Liver (tissue), 9 donors: ENCODE measurements around the gene CMTR2. TPM values are rescaled to one million over a fixed set of nuclear protein-coding genes. Genes with fewer than 3 reads are reported as not detected.
"Not testable (repeated sequence)": the region's sequence is repeated elsewhere in the genome, so short reads cannot be mapped to it uniquely, and the experiment has no call there.

Experiments
- DNase-seq: peaks from one replicate; pipeline ENCODE4 v3.0.0-alpha.2; 2017; ENCODE audit warnings: low spot score
- H3K27ac ChIP-seq, 2 donors: one replicate each; pipeline ENCODE4 v1.7.0; 2013; ENCODE audit warnings: inconsistent platforms in 2 of 2, low read length in 2 of 2, control low read depth in 1 of 2, low read depth in 1 of 2, mild to moderate bottlenecking in 1 of 2
- H3K27me3 ChIP-seq, 4 donors: one replicate each; pipeline versions ENCODE4 v1.6.1 to v1.7.0; 2013; ENCODE audit warnings: low read length in 3 of 4, inconsistent platforms in 1 of 4, mild to moderate bottlenecking in 1 of 4, moderate library complexity in 1 of 4; ENCODE audit not compliant: control insufficient read depth in 4 of 4, insufficient read depth in 4 of 4
- H3K36me3 ChIP-seq, 4 donors: one replicate each; pipeline versions ENCODE4 v1.6.1 to v1.7.0; 2013; ENCODE audit warnings: low read length in 3 of 4, mild to moderate bottlenecking in 3 of 4, low read depth in 1 of 4, moderate library complexity in 1 of 4; ENCODE audit not compliant: control insufficient read depth in 4 of 4, insufficient read depth in 3 of 4
- H3K4me1 ChIP-seq, 4 donors: one replicate each; pipeline versions ENCODE4 v1.6.1 to v1.7.0; 2013; ENCODE audit warnings: low read length in 3 of 4, mild to moderate bottlenecking in 3 of 4, moderate library complexity in 1 of 4; ENCODE audit not compliant: control insufficient read depth in 4 of 4, insufficient read depth in 4 of 4
- H3K4me3 ChIP-seq, 3 donors: one replicate each; pipeline versions ENCODE4 v1.6.1 to v1.7.0; 2013; ENCODE audit warnings: low read length in 3 of 3, control low read depth in 1 of 3, low read depth in 1 of 3, mild to moderate bottlenecking in 1 of 3
- H3K9ac ChIP-seq, 2 donors: one replicate each; pipeline ENCODE4 v1.7.0; 2013; ENCODE audit warnings: low read length in 2 of 2, mild to moderate bottlenecking in 2 of 2, moderate library complexity in 2 of 2, control low read depth in 1 of 2, low read depth in 1 of 2
- H3K9me3 ChIP-seq, 4 donors: one replicate each; pipeline versions ENCODE4 v1.6.1 to v1.7.0; 2013; ENCODE audit warnings: low read length in 3 of 4; ENCODE audit not compliant: control insufficient read depth in 4 of 4
- EGR1 ChIP-seq, 2 donors: IDR thresholded peaks; 2 replicates each; pipeline ENCODE4 v1.6.1; 2016 to 2018; ENCODE audit warnings: antibody characterized with exemption in 2 of 2, low read depth in 2 of 2
- FOXA1 ChIP-seq: IDR thresholded peaks from 2 replicates; pipeline ENCODE4 v1.6.1; 2016; ENCODE audit warnings: antibody characterized with exemption
- FOXA2 ChIP-seq: IDR thresholded peaks from 2 replicates; pipeline ENCODE4 v1.6.1; 2016; ENCODE audit warnings: antibody characterized with exemption
- GABPA ChIP-seq, 2 donors: IDR thresholded peaks in 1 of 2; conservative IDR thresholded peaks in 1 of 2; 2 replicates each; pipeline ENCODE4 v1.6.1; 2016; ENCODE audit warnings: antibody characterized with exemption in 2 of 2, mild to moderate bottlenecking in 1 of 2, moderate library complexity in 1 of 2
- HNF4A ChIP-seq, 2 donors: conservative IDR thresholded peaks; 2 replicates each; pipeline ENCODE4 v1.6.1; 2016; ENCODE audit warnings: antibody characterized with exemption in 2 of 2, mild to moderate bottlenecking in 2 of 2
- HNF4G ChIP-seq: IDR thresholded peaks from 2 replicates; pipeline ENCODE4 v1.6.1; 2016; ENCODE audit warnings: antibody characterized with exemption
- JUND ChIP-seq, 2 donors: IDR thresholded peaks; 2 replicates each; pipeline ENCODE4 v1.6.1; 2016; ENCODE audit warnings: antibody characterized with exemption in 2 of 2
- NR2F2 ChIP-seq: IDR thresholded peaks from 2 replicates; pipeline ENCODE4 v1.6.1; 2016; ENCODE audit warnings: antibody characterized with exemption
- RAD21 ChIP-seq, 2 donors: IDR thresholded peaks; 2 replicates each; pipeline ENCODE4 v1.6.1; 2016; ENCODE audit warnings: antibody characterized with exemption in 2 of 2, mild to moderate bottlenecking in 2 of 2
- RXRA ChIP-seq, 2 donors: IDR thresholded peaks; 2 replicates each; pipeline ENCODE4 v1.6.1; 2017 to 2018; ENCODE audit warnings: antibody characterized with exemption in 2 of 2, mild to moderate bottlenecking in 1 of 2
- SP1 ChIP-seq: IDR thresholded peaks from 2 replicates; pipeline ENCODE4 v1.6.1; 2018; ENCODE audit warnings: antibody characterized with exemption, mild to moderate bottlenecking
- TAF1 ChIP-seq: conservative IDR thresholded peaks from 2 replicates; pipeline ENCODE4 v1.6.1; 2016; ENCODE audit warnings: antibody characterized with exemption, mild to moderate bottlenecking
- YY1 ChIP-seq: IDR thresholded peaks from 2 replicates; pipeline ENCODE4 v1.6.1; 2016; ENCODE audit warnings: antibody characterized with exemption, mild to moderate bottlenecking
- WGBS: extraction: QIAGEN DNeasy Blood & Tissue Kit; methylation state at CpG from one replicate; pipeline ENCODE4 v1.1.7; 2013; 5-methylcytosine and 5-hydroxymethylcytosine counted together
- polyA plus RNA-seq, 2 donors: library from polyadenylated mRNA; stranded (reverse) in 1 of 2; unstranded in 1 of 2; fragments of 200-250 nt in 1 of 2; fragments of >200 nt in 1 of 2; fragmentation: Nextera tagmentation in 1 of 2; extraction: Ambion mirVana in 1 of 2; gene quantifications; one replicate each; pipeline versions ENCODE4 v1.2.1 to v1.2.3, GENCODE V29; 2013 to 2015
- total RNA-seq, 2 donors: library from RNA; depleted of rRNA; stranded (reverse); fragments of >200 nt; gene quantifications; one replicate each; pipeline ENCODE4 v1.2.3, GENCODE V29; 2014
- TF ChIP-seq, protein P1 (sequence below): IDR thresholded peaks from 2 replicates; pipeline ENCODE4 v1.6.1; 2016; ENCODE audit warnings: antibody characterized with exemption
- TF ChIP-seq, protein P2 (sequence below): IDR thresholded peaks from 2 replicates; pipeline ENCODE4 v1.6.1; 2016; ENCODE audit warnings: antibody characterized with exemption
- TF ChIP-seq, protein P3 (sequence below): fragments of 150-350 bp; IDR thresholded peaks from 2 replicates; pipeline ENCODE4 v1.5.1; 2017; ENCODE audit warnings: improper control_type of control experiment, low read depth, low read length; ENCODE audit not compliant: missing input control
- TF ChIP-seq, protein P4 (sequence below): IDR thresholded peaks from 2 replicates; pipeline ENCODE4 v1.6.1; 2016; ENCODE audit warnings: antibody characterized with exemption, mild to moderate bottlenecking
- TF ChIP-seq, protein P5 (sequence below): IDR thresholded peaks from 2 replicates; pipeline ENCODE4 v1.6.1; 2016; ENCODE audit warnings: antibody characterized with exemption
- donor health status: healthy.
- donor health status: healthy.
- donor health status: healthy.
- donor health status: healthy.
- donor health status: healthy.

Gene CMTR2
- total and polyA plus RNA-seq, 4 donors = 6.8 to 28.0 (median 15.0) TPM

DNA sequence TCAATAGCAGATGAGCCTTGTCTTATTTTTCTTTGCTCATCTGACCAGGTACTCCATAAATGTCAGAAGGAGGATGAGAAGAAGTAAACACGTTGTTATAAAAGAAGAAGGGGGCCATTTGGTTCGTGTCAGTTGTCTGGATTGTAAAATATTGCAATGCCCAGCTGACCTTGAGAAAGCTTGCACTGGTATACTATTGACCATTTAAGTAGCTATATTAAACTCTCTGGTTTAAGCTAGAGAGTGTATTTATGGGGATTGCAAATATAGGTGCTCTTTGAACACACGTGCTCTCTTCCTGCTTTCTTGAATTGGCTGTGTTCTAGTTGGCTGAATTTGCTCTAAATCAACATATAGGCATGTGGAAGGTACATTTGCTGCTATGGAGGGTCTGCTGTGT is 26.1 kb upstream of the CMTR2 start:
- no peak for TF ChIP-seq NR2F2
- TF ChIP-seq RXRA (IDR thresholded peaks at IDR 0.05) = no peak
- TF ChIP-seq, protein P1, sequence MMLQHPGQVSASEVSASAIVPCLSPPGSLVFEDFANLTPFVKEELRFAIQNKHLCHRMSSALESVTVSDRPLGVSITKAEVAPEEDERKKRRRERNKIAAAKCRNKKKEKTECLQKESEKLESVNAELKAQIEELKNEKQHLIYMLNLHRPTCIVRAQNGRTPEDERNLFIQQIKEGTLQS = no peak
- TF ChIP-seq HNF4G = no peak
- no peak for TF ChIP-seq GABPA (IDR thresholded peaks at IDR 0.05 in 1 of 2, conservative IDR thresholded peaks at IDR 0.05 in 1 of 2)
- no peak for TF ChIP-seq FOXA2
- TF ChIP-seq FOXA1 = no peak
- no peak for TF ChIP-seq YY1
- TF ChIP-seq JUND (IDR thresholded peaks at IDR 0.05) = no peak
- TF ChIP-seq, protein P2, sequence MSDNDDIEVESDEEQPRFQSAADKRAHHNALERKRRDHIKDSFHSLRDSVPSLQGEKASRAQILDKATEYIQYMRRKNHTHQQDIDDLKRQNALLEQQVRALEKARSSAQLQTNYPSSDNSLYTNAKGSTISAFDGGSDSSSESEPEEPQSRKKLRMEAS = no peak
- no peak for TF ChIP-seq SP1
- TF ChIP-seq HNF4A (conservative IDR thresholded peaks at IDR 0.05) = no peak
- no peak for TF ChIP-seq RAD21 (IDR thresholded peaks at IDR 0.05)
- TF ChIP-seq TAF1 = no peak
- no peak for TF ChIP-seq EGR1 (IDR thresholded peaks at IDR 0.05; ENCODE audit: low read depth in 2 of 2)
- TF ChIP-seq, protein P3, sequence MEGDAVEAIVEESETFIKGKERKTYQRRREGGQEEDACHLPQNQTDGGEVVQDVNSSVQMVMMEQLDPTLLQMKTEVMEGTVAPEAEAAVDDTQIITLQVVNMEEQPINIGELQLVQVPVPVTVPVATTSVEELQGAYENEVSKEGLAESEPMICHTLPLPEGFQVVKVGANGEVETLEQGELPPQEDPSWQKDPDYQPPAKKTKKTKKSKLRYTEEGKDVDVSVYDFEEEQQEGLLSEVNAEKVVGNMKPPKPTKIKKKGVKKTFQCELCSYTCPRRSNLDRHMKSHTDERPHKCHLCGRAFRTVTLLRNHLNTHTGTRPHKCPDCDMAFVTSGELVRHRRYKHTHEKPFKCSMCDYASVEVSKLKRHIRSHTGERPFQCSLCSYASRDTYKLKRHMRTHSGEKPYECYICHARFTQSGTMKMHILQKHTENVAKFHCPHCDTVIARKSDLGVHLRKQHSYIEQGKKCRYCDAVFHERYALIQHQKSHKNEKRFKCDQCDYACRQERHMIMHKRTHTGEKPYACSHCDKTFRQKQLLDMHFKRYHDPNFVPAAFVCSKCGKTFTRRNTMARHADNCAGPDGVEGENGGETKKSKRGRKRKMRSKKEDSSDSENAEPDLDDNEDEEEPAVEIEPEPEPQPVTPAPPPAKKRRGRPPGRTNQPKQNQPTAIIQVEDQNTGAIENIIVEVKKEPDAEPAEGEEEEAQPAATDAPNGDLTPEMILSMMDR = no peak
- TF ChIP-seq, protein P4, sequence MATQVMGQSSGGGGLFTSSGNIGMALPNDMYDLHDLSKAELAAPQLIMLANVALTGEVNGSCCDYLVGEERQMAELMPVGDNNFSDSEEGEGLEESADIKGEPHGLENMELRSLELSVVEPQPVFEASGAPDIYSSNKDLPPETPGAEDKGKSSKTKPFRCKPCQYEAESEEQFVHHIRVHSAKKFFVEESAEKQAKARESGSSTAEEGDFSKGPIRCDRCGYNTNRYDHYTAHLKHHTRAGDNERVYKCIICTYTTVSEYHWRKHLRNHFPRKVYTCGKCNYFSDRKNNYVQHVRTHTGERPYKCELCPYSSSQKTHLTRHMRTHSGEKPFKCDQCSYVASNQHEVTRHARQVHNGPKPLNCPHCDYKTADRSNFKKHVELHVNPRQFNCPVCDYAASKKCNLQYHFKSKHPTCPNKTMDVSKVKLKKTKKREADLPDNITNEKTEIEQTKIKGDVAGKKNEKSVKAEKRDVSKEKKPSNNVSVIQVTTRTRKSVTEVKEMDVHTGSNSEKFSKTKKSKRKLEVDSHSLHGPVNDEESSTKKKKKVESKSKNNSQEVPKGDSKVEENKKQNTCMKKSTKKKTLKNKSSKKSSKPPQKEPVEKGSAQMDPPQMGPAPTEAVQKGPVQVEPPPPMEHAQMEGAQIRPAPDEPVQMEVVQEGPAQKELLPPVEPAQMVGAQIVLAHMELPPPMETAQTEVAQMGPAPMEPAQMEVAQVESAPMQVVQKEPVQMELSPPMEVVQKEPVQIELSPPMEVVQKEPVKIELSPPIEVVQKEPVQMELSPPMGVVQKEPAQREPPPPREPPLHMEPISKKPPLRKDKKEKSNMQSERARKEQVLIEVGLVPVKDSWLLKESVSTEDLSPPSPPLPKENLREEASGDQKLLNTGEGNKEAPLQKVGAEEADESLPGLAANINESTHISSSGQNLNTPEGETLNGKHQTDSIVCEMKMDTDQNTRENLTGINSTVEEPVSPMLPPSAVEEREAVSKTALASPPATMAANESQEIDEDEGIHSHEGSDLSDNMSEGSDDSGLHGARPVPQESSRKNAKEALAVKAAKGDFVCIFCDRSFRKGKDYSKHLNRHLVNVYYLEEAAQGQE = no peak
- TF ChIP-seq, protein P5, sequence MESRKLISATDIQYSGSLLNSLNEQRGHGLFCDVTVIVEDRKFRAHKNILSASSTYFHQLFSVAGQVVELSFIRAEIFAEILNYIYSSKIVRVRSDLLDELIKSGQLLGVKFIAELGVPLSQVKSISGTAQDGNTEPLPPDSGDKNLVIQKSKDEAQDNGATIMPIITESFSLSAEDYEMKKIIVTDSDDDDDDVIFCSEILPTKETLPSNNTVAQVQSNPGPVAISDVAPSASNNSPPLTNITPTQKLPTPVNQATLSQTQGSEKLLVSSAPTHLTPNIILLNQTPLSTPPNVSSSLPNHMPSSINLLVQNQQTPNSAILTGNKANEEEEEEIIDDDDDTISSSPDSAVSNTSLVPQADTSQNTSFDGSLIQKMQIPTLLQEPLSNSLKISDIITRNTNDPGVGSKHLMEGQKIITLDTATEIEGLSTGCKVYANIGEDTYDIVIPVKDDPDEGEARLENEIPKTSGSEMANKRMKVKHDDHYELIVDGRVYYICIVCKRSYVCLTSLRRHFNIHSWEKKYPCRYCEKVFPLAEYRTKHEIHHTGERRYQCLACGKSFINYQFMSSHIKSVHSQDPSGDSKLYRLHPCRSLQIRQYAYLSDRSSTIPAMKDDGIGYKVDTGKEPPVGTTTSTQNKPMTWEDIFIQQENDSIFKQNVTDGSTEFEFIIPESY = no peak
- H3K36me3 ChIP-seq = no peaks in the 10 kb centered on the region
- no peak overlapping the region for H3K9ac ChIP-seq
- no peak overlapping the region for H3K4me3 ChIP-seq
- WGBS = 25% methylated on average over 3 of the region's 3 CpGs
- no peaks in the 10 kb centered on the region for H3K9me3 ChIP-seq
- H3K27ac ChIP-seq = no peak overlapping the region
- no peak for DNase-seq
- H3K4me1 ChIP-seq = no peaks in the 10 kb centered on the region
- H3K27me3 ChIP-seq = no peaks in the 10 kb centered on the region

DNA sequence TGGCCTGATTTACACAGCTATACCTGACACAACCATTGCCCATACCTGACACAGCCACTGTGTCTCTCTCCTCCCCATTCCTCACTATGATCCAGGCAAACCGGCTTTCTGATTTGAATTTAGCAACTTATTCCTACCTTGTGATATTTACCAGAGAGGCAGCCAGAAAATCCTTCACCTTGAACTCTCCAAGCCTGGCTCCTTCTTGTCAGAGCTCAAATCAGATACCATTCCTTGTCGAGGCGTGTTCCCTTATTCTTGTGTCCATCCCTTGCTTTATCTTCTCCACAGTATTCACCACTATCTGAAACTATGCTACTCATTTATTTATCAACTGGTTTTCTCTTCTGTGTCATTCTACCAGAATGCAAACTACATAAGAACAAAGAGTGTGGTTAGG is 24.4 kb upstream of the CMTR2 start:
- H3K36me3 ChIP-seq, H3K9me3 ChIP-seq, H3K4me3 ChIP-seq, H3K27me3 ChIP-seq, H3K9ac ChIP-seq, H3K4me1 ChIP-seq, H3K27ac ChIP-seq, DNase-seq: not testable (repeated sequence)
- WGBS = 53% methylated on average over 3 of the region's 3 CpGs
